Common myeloid progenitor, CD34-positive (primary cell): ENCODE results near the gene NUP42.
"Not testable (repeated sequence)": the region's sequence is repeated elsewhere in the genome, so short reads cannot be mapped to it uniquely, and the experiment has no call there.

Experiments used
- CTCF ChIA-PET: fragments of 350-600 bp; sonication (Branson Sonifier 250); formaldehyde crosslinking; loops from one replicate; lab custom pipeline; 2021; ENCODE audit warnings: antibody characterized with exemption; lab: Charles Lee
- POLR2A ChIA-PET: fragments of 350-600 bp; sonication (Branson Sonifier 250); formaldehyde crosslinking; loops from one replicate; lab custom pipeline; 2021; ENCODE audit warnings: antibody characterized with exemption; lab: Charles Lee
- DNase-seq, 3 donors: peaks; one replicate each; pipeline versions ENCODE4 v3.0.0 to v3.0.0-alpha.2; 2013
- H3K27ac ChIP-seq, 2 experiments: 1 replicate in 1 of 2; 2 replicates in 1 of 2; pipeline ENCODE4 v1.7.0; 2013; ENCODE audit warnings: inconsistent platforms in 2 of 2, low read length in 2 of 2, mild to moderate bottlenecking in 2 of 2, low read depth in 1 of 2, moderate library complexity in 1 of 2; ENCODE audit not compliant: severe bottlenecking in 2 of 2, insufficient read depth in 1 of 2, poor library complexity in 1 of 2
- H3K27me3 ChIP-seq, 5 experiments: replicated peaks in 2 of 5; 1 replicate in 3 of 5; 2 replicates in 2 of 5; pipeline versions ENCODE4 v1.6.1 to v1.7.0; 2013; ENCODE audit warnings: low read length in 4 of 5, mild to moderate bottlenecking in 2 of 5, moderate library complexity in 2 of 5, inconsistent platforms in 1 of 5; ENCODE audit not compliant: insufficient read depth in 5 of 5, control insufficient read depth in 4 of 5
- H3K36me3 ChIP-seq, 4 experiments: 1 replicate in 2 of 4; 2 replicates in 2 of 4; pipeline versions ENCODE4 v1.6.1 to v1.7.0; 2013; ENCODE audit warnings: low read length in 3 of 4, control low read depth in 1 of 4, mild to moderate bottlenecking in 1 of 4; ENCODE audit not compliant: control insufficient read depth in 4 of 4, insufficient read depth in 4 of 4
- H3K4me1 ChIP-seq, 4 experiments: 1 replicate in 3 of 4; 2 replicates in 1 of 4; pipeline versions ENCODE4 v1.6.1 to v1.7.1; 2013; ENCODE audit warnings: low read length in 3 of 4, mild to moderate bottlenecking in 3 of 4, control low read depth in 1 of 4, inconsistent platforms in 1 of 4, moderate library complexity in 1 of 4; ENCODE audit not compliant: control insufficient read depth in 4 of 4, insufficient read depth in 4 of 4; ENCODE audit errors: control extremely low read depth in 1 of 4
- H3K4me3 ChIP-seq, 7 experiments: 1 replicate in 4 of 7; 2 replicates in 3 of 7; pipeline versions ENCODE4 v1.5.1 to v1.7.0; 2013; ENCODE audit warnings: mild to moderate bottlenecking in 7 of 7, low read length in 6 of 7, moderate library complexity in 6 of 7, inconsistent platforms in 2 of 7, low read depth in 2 of 7, control low read depth in 1 of 7; ENCODE audit not compliant: insufficient read depth in 4 of 7, control insufficient read depth in 1 of 7; ENCODE audit errors: extremely low read depth in 1 of 7
- H3K9me3 ChIP-seq, 5 experiments: 1 replicate in 4 of 5; 2 replicates in 1 of 5; pipeline versions ENCODE4 v1.6.1 to v1.7.1; 2013; ENCODE audit warnings: low read length in 4 of 5, mild to moderate bottlenecking in 2 of 5, inconsistent platforms in 1 of 5, low read depth in 1 of 5, moderate library complexity in 1 of 5; ENCODE audit not compliant: control insufficient read depth in 4 of 5, insufficient read depth in 2 of 5; ENCODE audit errors: control extremely low read depth in 1 of 5
- WGBS: methylation state at CpG from one replicate; pipeline ENCODE4 v1.1.5; 2013; ENCODE audit not compliant: insufficient coverage; 5-methylcytosine and 5-hydroxymethylcytosine counted together

The NUP42 gene

DNA sequence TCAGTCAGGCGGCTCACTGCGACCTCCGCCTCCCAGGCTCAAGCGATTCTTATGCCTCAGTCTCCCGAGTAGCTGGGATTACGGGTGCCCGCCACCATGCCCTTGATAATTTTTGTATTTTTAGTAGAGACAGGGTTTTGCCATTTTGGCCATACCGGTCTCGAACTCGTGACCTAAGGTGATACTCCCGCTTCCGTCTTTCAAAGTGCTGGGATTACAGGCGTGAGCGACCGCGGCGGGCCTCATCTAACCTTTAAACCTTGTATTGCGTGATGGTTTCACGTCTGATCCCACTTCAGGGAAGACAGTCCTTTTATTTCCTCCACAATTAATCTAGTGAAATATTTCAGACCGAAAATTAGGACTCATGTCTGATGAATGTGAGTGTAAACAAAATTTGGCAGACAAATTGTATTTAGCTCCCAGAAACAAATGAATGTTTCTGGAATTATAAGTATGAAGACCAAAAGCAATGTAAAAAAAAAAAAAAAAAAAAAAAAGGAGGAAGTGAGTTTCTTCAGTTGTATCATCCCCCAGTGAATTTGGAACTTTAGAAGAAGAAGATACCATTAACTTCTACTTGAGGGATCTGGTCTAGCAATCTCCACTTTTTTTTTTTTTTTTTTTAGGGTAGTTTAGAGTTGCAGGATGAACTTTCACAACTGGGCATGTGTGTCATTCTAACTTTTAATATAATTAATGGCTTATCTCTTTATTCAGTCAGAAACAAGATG is 1.6 kb downstream of the NUP42 start:
- H3K4me3 ChIP-seq, result peak overlapping the region in 5 of 7 experiments; percentile 93 to 97 (median 94)
- H3K4me1 ChIP-seq, result peaks cover 7 to 33% (median 25%) of the 10 kb centered on the region in 4 experiments
- H3K9me3 ChIP-seq, result no peaks in the 10 kb centered on the region
- H3K27ac ChIP-seq, result peak overlapping the region in 1 of 2 experiments; percentile 95
- POLR2A ChIA-PET, result no interaction called here
- DNase-seq, result peak in 2 of 3 donors; percentile 21 to 39
- WGBS, result 98% methylated on average over 8 of the region's 20 CpGs
- peaks cover 0 to 2% (median 0%) of the 10 kb centered on the region in 5 experiments for H3K27me3 ChIP-seq
- CTCF ChIA-PET, result interaction anchor here (1.0 to 2.1 kb wide), 5 partner anchors 10 to 96 kb away, joined by 3 to 7 read pairs (median 3); no protein-coding TSS in a partner anchor
- peaks cover 5 to 31% (median 14%) of the 10 kb centered on the region in 4 experiments for H3K36me3 ChIP-seq

DNA sequence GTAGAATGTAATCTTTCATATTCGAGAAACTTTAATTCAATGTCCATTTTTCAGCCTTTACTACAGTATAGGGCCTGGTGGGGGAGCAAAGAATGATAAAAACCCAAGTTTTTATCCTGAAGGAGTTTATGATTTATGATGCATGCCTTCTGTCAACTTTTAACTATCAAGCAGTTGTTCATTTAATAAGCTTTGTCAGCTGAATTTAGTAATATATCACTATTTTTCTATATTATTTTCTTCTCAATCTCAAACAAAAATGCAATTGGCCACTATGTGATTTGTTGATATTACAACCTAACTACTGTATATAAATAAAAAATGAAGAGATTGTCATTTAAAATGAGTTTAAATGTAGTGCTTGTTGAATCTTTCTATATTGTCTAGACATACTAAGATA is 2.4 kb downstream of the NUP42 start:
- Histone ChIP-seq H3K4me1 (peaks cover 7 to 33% (median 25%) of the 10 kb centered on the region in 4 experiments), H3K9me3 (no peaks in the 10 kb centered on the region), H3K36me3 (peaks cover 5 to 39% (median 18%) of the 10 kb centered on the region in 4 experiments), H3K4me3 (peak overlapping the region in 1 of 7 experiments; percentile 40), H3K27me3 (no peaks in the 10 kb centered on the region), H3K27ac (no peak overlapping the region)
- POLR2A ChIA-PET, result no interaction called here
- no peak for DNase-seq
- CTCF ChIA-PET, result interaction anchor here (0.9 to 2.1 kb wide), 9 partner anchors 10 to 97 kb away, joined by 3 to 7 read pairs (median 4); no protein-coding TSS in a partner anchor
- no CpG with 5 or more reads among the region's 1 CpG for WGBS

DNA sequence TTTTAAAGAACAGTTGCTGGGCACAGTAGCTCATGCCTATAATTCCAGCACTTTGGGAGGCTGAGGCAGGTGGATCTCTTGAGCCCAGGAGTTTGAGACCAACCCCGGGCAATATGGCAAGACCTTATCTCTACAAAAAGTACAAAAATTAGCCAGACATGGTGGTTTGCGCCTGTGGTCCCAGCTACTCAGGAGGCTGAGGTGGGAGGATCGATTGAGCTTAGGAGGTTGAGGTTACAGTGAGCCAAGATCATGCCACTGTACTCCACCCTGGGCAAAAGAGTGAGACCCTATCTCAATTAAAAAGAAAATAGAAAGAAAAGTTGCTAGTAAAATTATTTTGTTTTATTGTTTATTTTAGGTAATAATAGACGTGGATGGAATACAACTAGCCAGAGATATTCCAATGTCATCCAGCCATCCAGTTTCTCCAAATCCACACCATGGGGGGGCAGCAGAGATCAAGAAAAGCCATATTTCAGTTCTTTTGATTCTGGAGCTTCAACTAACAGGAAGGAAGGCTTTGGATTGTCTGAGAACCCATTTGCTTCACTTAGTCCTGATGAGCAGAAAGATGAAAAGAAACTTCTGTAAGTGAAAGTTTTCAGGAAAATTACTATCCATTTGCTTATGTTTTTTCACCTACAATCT is 3.0 kb downstream of the NUP42 start:
- Histone ChIP-seq H3K36me3 (peaks cover 5 to 42% (median 19%) of the 10 kb centered on the region in 4 experiments), H3K27ac (no peak overlapping the region), H3K4me1 (peaks cover 7 to 33% (median 25%) of the 10 kb centered on the region in 4 experiments), H3K27me3 (no peaks in the 10 kb centered on the region), H3K4me3 (no peak overlapping the region), H3K9me3 (no peaks in the 10 kb centered on the region)
- CTCF ChIA-PET, result interaction anchor here (0.9 to 2.1 kb wide), 9 partner anchors 9 to 165 kb away, joined by 3 to 7 read pairs (median 4); no protein-coding TSS in a partner anchor
- peak in 2 of 3 donors; percentile 43 to 47 for DNase-seq
- POLR2A ChIA-PET, result no interaction called here
- 100% methylated on average over 2 of the region's 4 CpGs for WGBS

DNA sequence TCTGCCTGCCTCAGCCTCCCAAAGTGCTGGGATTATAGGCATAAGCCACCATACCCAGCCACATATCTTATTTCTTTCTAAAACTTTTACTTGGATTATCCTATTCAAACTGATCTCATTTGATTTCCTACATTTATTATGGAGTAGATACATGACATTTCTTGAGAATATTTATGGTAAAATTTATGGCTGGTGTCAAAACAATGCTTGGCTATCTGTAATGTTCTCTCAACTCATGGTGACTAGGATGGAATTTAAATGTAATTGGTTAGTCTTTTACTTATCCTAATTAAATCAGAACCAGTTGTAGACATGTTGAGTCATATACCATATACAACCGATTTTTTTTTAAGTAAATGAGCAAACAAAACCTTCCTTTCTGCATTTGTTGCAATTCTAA is 4.1 kb downstream of the NUP42 start:
- no peaks in the 10 kb centered on the region for H3K27me3 ChIP-seq
- H3K27ac ChIP-seq, result no peak overlapping the region
- peaks cover 7 to 29% (median 22%) of the 10 kb centered on the region in 4 experiments for H3K4me1 ChIP-seq
- H3K36me3 ChIP-seq, result peaks cover 5 to 49% (median 25%) of the 10 kb centered on the region in 4 experiments
- CTCF ChIA-PET, result no interaction called here
- no CpG with 5 or more reads among the region's 1 CpG for whole genome bisulfite sequencing
- POLR2A ChIA-PET, result no interaction called here
- DNase-seq, result no peak
- no peak overlapping the region for H3K4me3 ChIP-seq
- no peaks in the 10 kb centered on the region for H3K9me3 ChIP-seq

DNA sequence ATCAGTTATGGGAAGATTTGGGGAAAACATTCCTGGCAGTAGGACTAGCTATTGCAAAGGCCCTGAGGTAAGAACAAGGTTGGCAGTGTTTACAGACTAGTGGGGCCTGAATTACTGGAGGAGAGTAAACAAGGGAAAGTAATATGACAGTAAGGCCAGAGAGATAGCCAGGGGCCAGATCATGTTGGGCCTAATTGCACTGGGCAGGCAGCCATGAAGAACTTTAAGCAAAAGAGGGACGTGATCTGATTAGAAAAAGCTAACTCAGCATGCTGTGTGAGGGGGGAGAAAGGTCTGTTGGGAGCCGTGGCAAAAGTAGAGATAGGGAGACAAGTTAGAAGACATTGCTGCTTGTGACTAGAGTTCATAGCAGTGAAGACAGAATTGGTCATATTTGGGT is 9.2 kb downstream of the NUP42 start:
- CTCF ChIA-PET, result interaction anchor here (2.1 kb wide), 1 partner anchor 8 kb away, joined by 6 read pairs; no protein-coding TSS in a partner anchor
- Histone ChIP-seq H3K4me1 (no peaks in the 10 kb centered on the region), H3K36me3 (peaks cover 5 to 63% (median 39%) of the 10 kb centered on the region in 4 experiments), H3K9me3 (no peaks in the 10 kb centered on the region), H3K27me3 (no peaks in the 10 kb centered on the region), H3K4me3 (no peak overlapping the region), H3K27ac (no peak overlapping the region)
- WGBS, result 89% methylated on average over 2 of the region's 2 CpGs
- DNase-seq, result no peak
- POLR2A ChIA-PET, result no interaction called here

DNA sequence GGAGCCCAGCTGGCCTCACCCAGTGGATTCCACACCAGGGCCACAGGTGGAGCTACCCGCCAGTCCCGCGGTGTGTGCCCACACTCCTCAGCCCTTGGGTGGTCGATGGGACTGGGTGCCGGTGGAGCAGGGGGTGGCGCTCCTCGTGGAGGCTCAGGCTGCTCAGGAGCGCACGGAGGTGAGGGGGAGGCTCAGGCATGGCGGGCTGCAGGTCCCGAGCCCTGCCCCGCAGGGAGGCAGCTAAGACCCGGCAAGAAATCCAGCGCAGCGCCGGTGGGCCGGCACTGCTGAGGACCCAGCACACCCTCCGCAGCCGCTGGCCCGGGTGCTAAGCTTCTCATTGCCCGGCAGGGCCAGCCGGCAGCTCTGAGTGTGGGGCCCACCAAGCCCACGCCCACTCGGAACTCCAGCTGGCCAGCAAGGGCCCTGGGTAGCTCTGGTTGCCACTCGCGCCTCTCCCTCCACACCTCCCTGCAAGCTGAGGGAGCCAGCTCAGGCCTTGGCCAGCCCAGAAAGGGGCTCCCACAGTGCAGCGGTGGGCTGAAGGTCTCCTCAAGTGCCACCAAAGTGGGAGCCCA is 11.9 kb downstream of the NUP42 start:
- DNase-seq, H3K4me1 ChIP-seq, H3K27me3 ChIP-seq, H3K9me3 ChIP-seq, POLR2A ChIA-PET, H3K27ac ChIP-seq, H3K4me3 ChIP-seq: not testable (repeated sequence)
- peaks cover 0 to 48% (median 30%) of the 10 kb centered on the region in 4 experiments for H3K36me3 ChIP-seq
- CTCF ChIA-PET, result interaction anchor here (0.7 to 1.7 kb wide), 3 partner anchors 9 to 404 kb away, joined by 3 to 5 read pairs (median 4); no protein-coding TSS in a partner anchor
- WGBS, result 99% methylated on average over 27 of the region's 27 CpGs
